CD8-positive, alpha-beta memory T cell (primary cell): Measurements from ENCODE around the gene EXTL2. TPM values are rescaled to one million over a fixed set of nuclear protein-coding genes. Genes with fewer than 3 reads are reported as not detected.
"Not testable (repeated sequence)": the region's sequence is repeated elsewhere in the genome, so short reads cannot be mapped to it uniquely, and the experiment has no call there.

ENCODE experiments used
- CTCF ChIA-PET: fragments of 350-600 bp; sonication (Branson Sonifier 250); formaldehyde crosslinking; loops from one replicate; lab custom pipeline; 2021; ENCODE audit warnings: antibody characterized with exemption; lab: Charles Lee
- POLR2A ChIA-PET: fragments of 350-600 bp; sonication (Branson Sonifier 250); formaldehyde crosslinking; loops from one replicate; lab custom pipeline; 2021; ENCODE audit warnings: antibody characterized with exemption; lab: Charles Lee
- DNase-seq, 5 donors: peaks; one replicate each; pipeline versions ENCODE4 v3.0.0 to v3.0.0-alpha.2; 2020 to 2022; ENCODE audit warnings: mixed read lengths in 1 of 5
- H3K27ac ChIP-seq: one replicate; pipeline ENCODE4 v1.7.0; 2013; ENCODE audit warnings: low read depth, mild to moderate bottlenecking, low read length, moderate library complexity
- H3K27me3 ChIP-seq: 2 replicates; pipeline ENCODE4 v1.7.0; 2013; ENCODE audit warnings: low read length, mild to moderate bottlenecking; ENCODE audit not compliant: insufficient read depth, poor library complexity, severe bottlenecking
- H3K36me3 ChIP-seq: 2 replicates; pipeline ENCODE4 v1.7.0; 2013; ENCODE audit warnings: mild to moderate bottlenecking, low read length, moderate library complexity; ENCODE audit not compliant: insufficient read depth
- H3K4me1 ChIP-seq: 2 replicates; pipeline ENCODE4 v1.7.0; 2013; ENCODE audit warnings: mild to moderate bottlenecking, low read length, moderate library complexity; ENCODE audit not compliant: insufficient read depth
- H3K4me3 ChIP-seq: 2 replicates; pipeline ENCODE4 v1.7.0; 2013; ENCODE audit warnings: mild to moderate bottlenecking, low read length
- H3K9me3 ChIP-seq: 2 replicates; pipeline ENCODE4 v1.7.0; 2013; ENCODE audit warnings: mild to moderate bottlenecking, low read length
- H3K27ac Mint-ChIP-seq, 8 donors: one replicate each; pipeline ENCODE4 v1.8.0; 2020 to 2021; ENCODE audit warnings: mixed read lengths in 8 of 8, mild to moderate bottlenecking in 6 of 8, inconsistent platforms in 3 of 8, moderate library complexity in 3 of 8
- H3K27me3 Mint-ChIP-seq, 2 donors: one replicate each; pipeline ENCODE4 v1.8.0; 2020 to 2021; ENCODE audit warnings: mixed read lengths in 2 of 2, mild to moderate bottlenecking in 1 of 2, moderate library complexity in 1 of 2
- H3K36me3 Mint-ChIP-seq, 3 donors: one replicate each; pipeline ENCODE4 v1.8.0; 2020 to 2021; ENCODE audit warnings: mixed read lengths in 3 of 3, inconsistent platforms in 1 of 3, mild to moderate bottlenecking in 1 of 3
- H3K4me1 Mint-ChIP-seq, 3 donors: one replicate each; pipeline ENCODE4 v1.8.0; 2020 to 2021; ENCODE audit warnings: mixed read lengths in 3 of 3, inconsistent platforms in 1 of 3, mild to moderate bottlenecking in 1 of 3
- H3K4me3 Mint-ChIP-seq, 7 donors: one replicate each; pipeline ENCODE4 v1.8.0; 2020 to 2021; ENCODE audit warnings: mixed read lengths in 7 of 7, mild to moderate bottlenecking in 6 of 7, moderate library complexity in 4 of 7, inconsistent platforms in 2 of 7
- H3K9me3 Mint-ChIP-seq, 5 donors: one replicate each; pipeline ENCODE4 v1.8.0; 2020 to 2022; ENCODE audit warnings: mixed read lengths in 5 of 5, mild to moderate bottlenecking in 3 of 5, moderate library complexity in 2 of 5, inconsistent platforms in 1 of 5
- polyA plus RNA-seq: library from polyadenylated mRNA; unstranded; fragments of 300-500 nt; fragmentation: Illumina TruSeq; gene quantifications from one replicate; pipeline ENCODE4 v1.2.3, GENCODE V29; 2021
- total RNA-seq, 2 experiments: library from RNA; stranded (reverse); gene quantifications; one replicate each; pipeline ENCODE4 v1.2.3, GENCODE V29; 2021

EXTL2 gene
- total and polyA plus RNA-seq, 3 experiments from 2014 or later, result 3.2 to 12.9 (median 11.5) TPM

- Mint-ChIP-seq H3K4me1 (peaks cover 9 to 25% (median 17%) of the 10 kb centered on the region in 3 donors), H3K9me3 (peaks cover 0 to 17% (median 14%) of the 10 kb centered on the region in 5 donors), H3K36me3 (peaks cover 2 to 13% (median 9%) of the 10 kb centered on the region in 3 donors)
- H3K36me3 ChIP-seq, H3K4me3 ChIP-seq, CTCF ChIA-PET, DNase-seq, H3K27ac ChIP-seq, H3K27ac Mint-ChIP-seq, H3K4me3 Mint-ChIP-seq, H3K9me3 ChIP-seq, H3K4me1 ChIP-seq, POLR2A ChIA-PET, H3K27me3 ChIP-seq, H3K27me3 Mint-ChIP-seq: not testable (repeated sequence)
Observed at GRCh38 chr1:100889869-100890482, 4.7 kb downstream of the EXTL2 start.

- H3K4me3 Mint-ChIP-seq, H3K27me3 Mint-ChIP-seq, POLR2A ChIA-PET, H3K9me3 ChIP-seq, H3K36me3 ChIP-seq, H3K4me3 ChIP-seq, H3K27ac ChIP-seq, H3K27me3 ChIP-seq, H3K4me1 ChIP-seq, DNase-seq, H3K27ac Mint-ChIP-seq, CTCF ChIA-PET: not testable (repeated sequence)
- H3K4me1 Mint-ChIP-seq, result peaks cover 3 to 16% (median 12%) of the 10 kb centered on the region in 3 donors
- H3K36me3 Mint-ChIP-seq, result peaks cover 2 to 13% (median 3%) of the 10 kb centered on the region in 3 donors
- H3K9me3 Mint-ChIP-seq, result peaks cover 0 to 17% (median 14%) of the 10 kb centered on the region in 5 donors
Observed at GRCh38 chr1:100889007-100889406, 5.6 kb downstream of the EXTL2 start.

GRCh38 chr1:100883963-100884362 is 10.7 kb downstream of the EXTL2 start:
- no peak overlapping the region for H3K4me3 ChIP-seq
- no peaks in the 10 kb centered on the region for H3K4me1 ChIP-seq
- DNase-seq, result no peak
- no peaks in the 10 kb centered on the region for H3K27me3 ChIP-seq
- Mint-ChIP-seq H3K4me3 (no peak overlapping the region), H3K27me3 (peaks cover 0 to 3% of the 10 kb centered on the region in 2 donors), H3K36me3 (peaks cover 2 to 6% (median 3%) of the 10 kb centered on the region in 3 donors), H3K4me1 (no peaks in the 10 kb centered on the region), H3K9me3 (peaks cover 0 to 3% (median 2%) of the 10 kb centered on the region in 5 donors), H3K27ac (no peak overlapping the region)
- H3K9me3 ChIP-seq, result no peaks in the 10 kb centered on the region
- CTCF ChIA-PET, result interaction anchor here (2.3 kb wide), 1 partner anchor 10 kb away, joined by 6 read pairs; the partner anchor contains the start of gene EXTL2
- no peak overlapping the region for H3K27ac ChIP-seq
- no peaks in the 10 kb centered on the region for H3K36me3 ChIP-seq
- POLR2A ChIA-PET, result no interaction called here

- H3K27ac Mint-ChIP-seq, result peak overlapping the region in 1 of 8 donors; percentile 36
- peaks cover 0 to 3% of the 10 kb centered on the region in 2 donors for H3K27me3 Mint-ChIP-seq
- Histone ChIP-seq H3K4me1 (no peaks in the 10 kb centered on the region), H3K27ac (no peak overlapping the region), H3K9me3 (no peaks in the 10 kb centered on the region), H3K4me3 (no peak overlapping the region), H3K36me3 (no peaks in the 10 kb centered on the region), H3K27me3 (no peaks in the 10 kb centered on the region)
- POLR2A ChIA-PET, result interaction anchor here (0.7 kb wide), 1 partner anchor 36 kb away, joined by 3 read pairs; no protein-coding TSS in a partner anchor
- no peak overlapping the region for H3K4me3 Mint-ChIP-seq
- H3K36me3 Mint-ChIP-seq, result no peaks in the 10 kb centered on the region
- no peaks in the 10 kb centered on the region for H3K4me1 Mint-ChIP-seq
- no peaks in the 10 kb centered on the region for H3K9me3 Mint-ChIP-seq
- CTCF ChIA-PET, result interaction anchor here (2.3 kb wide), 1 partner anchor 12 kb away, joined by 6 read pairs; the partner anchor contains the start of gene EXTL2
- no peak for DNase-seq
Observed at GRCh38 chr1:100882698-100883097, 11.9 kb downstream of the EXTL2 start.

DNA sequence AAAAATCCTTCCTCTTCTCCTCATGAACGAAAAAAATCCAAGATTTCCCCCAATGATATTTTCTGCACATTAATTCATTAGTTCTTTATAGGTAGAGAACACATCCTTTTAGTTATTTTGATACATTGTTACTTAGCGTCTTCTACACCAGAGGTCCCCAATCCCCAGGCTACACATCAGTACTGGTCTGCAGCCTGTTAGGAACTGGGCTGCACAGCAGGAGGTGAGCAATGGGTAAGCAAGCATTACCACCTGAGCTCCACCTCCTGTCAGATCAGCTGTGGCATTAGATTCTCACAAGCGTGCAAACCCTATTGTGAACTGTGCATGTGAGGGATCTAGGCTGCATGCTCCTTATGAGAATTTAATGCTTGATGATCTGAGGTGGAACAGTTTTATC is 13.0 kb downstream of the EXTL2 start:
- no peak overlapping the region for H3K4me3 ChIP-seq
- peaks cover 0 to 3% of the 10 kb centered on the region in 2 donors for H3K27me3 Mint-ChIP-seq
- no peaks in the 10 kb centered on the region for H3K4me1 Mint-ChIP-seq
- no peaks in the 10 kb centered on the region for H3K36me3 ChIP-seq
- no peaks in the 10 kb centered on the region for H3K36me3 Mint-ChIP-seq
- POLR2A ChIA-PET, result no interaction called here
- no peak for DNase-seq
- no peak overlapping the region for H3K27ac Mint-ChIP-seq
- H3K4me3 Mint-ChIP-seq, result no peak overlapping the region
- H3K9me3 Mint-ChIP-seq, result no peaks in the 10 kb centered on the region
- H3K27me3 ChIP-seq, result no peaks in the 10 kb centered on the region
- CTCF ChIA-PET, result interaction anchor here (2.3 kb wide), 1 partner anchor 13 kb away, joined by 6 read pairs; the partner anchor contains the start of gene EXTL2
- no peaks in the 10 kb centered on the region for H3K9me3 ChIP-seq
- H3K27ac ChIP-seq, result no peak overlapping the region
- no peaks in the 10 kb centered on the region for H3K4me1 ChIP-seq

- ChIA-PET CTCF (interaction anchor here (1.3 to 1.4 kb wide), 2 partner anchors 11 to 430 kb away, joined by 3 to 4 read pairs; no protein-coding TSS in a partner anchor), POLR2A (no interaction called here)
- no peaks in the 10 kb centered on the region for H3K9me3 ChIP-seq
- H3K4me3 ChIP-seq, result no peak overlapping the region
- Mint-ChIP-seq H3K4me3 (no peak overlapping the region), H3K27ac (no peak overlapping the region), H3K4me1 (no peaks in the 10 kb centered on the region), H3K9me3 (no peaks in the 10 kb centered on the region), H3K36me3 (no peaks in the 10 kb centered on the region), H3K27me3 (peaks cover 0 to 3% of the 10 kb centered on the region in 2 donors)
- no peak overlapping the region for H3K27ac ChIP-seq
- no peak for DNase-seq
- no peaks in the 10 kb centered on the region for H3K36me3 ChIP-seq
- no peaks in the 10 kb centered on the region for H3K27me3 ChIP-seq
- H3K4me1 ChIP-seq, result no peaks in the 10 kb centered on the region
Observed at GRCh38 chr1:100879422-100879821, 15.2 kb downstream of the EXTL2 start.

DNA sequence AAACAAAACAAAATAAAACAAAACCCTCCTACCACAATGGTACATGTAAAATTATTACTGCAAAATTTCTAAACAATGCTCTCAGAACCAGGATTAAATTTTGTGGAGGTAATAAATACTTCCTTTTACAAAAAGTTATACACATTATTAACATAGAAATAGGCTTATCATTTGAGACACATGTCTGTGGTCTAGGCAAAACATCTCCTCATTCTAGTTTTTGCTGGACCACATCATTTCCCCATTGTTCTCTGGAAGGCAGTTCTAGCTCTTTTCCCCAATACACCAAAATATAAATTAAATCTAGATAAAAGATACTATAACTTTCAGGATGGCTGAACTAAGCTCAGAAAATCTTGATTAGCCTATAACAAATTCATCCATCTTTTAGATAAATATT is 18.4 kb downstream of the EXTL2 start:
- no peaks in the 10 kb centered on the region for H3K4me1 ChIP-seq
- no peaks in the 10 kb centered on the region for H3K27me3 ChIP-seq
- POLR2A ChIA-PET, result no interaction called here
- H3K27ac ChIP-seq, result no peak overlapping the region
- no peaks in the 10 kb centered on the region for H3K9me3 ChIP-seq
- Mint-ChIP-seq H3K27me3 (peaks cover 0 to under 1% of the 10 kb centered on the region in 2 donors), H3K4me1 (no peaks in the 10 kb centered on the region), H3K4me3 (no peak overlapping the region), H3K27ac (no peak overlapping the region), H3K9me3 (no peaks in the 10 kb centered on the region), H3K36me3 (no peaks in the 10 kb centered on the region)
- no peak overlapping the region for H3K4me3 ChIP-seq
- CTCF ChIA-PET, result interaction anchor here (0.9 kb wide), 1 partner anchor 412 kb away, joined by 4 read pairs; no protein-coding TSS in a partner anchor
- no peak for DNase-seq
- H3K36me3 ChIP-seq, result no peaks in the 10 kb centered on the region

- Mint-ChIP-seq H3K27ac (peak overlapping the region in 1 of 8 donors; percentile 7), H3K4me1 (no peaks in the 10 kb centered on the region), H3K27me3 (no peaks in the 10 kb centered on the region), H3K9me3 (no peaks in the 10 kb centered on the region), H3K4me3 (no peak overlapping the region), H3K36me3 (no peaks in the 10 kb centered on the region)
- Histone ChIP-seq H3K9me3 (no peaks in the 10 kb centered on the region), H3K27ac (no peak overlapping the region), H3K27me3 (no peaks in the 10 kb centered on the region), H3K4me1 (no peaks in the 10 kb centered on the region), H3K36me3 (no peaks in the 10 kb centered on the region), H3K4me3 (no peak overlapping the region)
- ChIA-PET POLR2A (no interaction called here), CTCF (no interaction called here)
- DNase-seq, result no peak
Observed at GRCh38 chr1:100875228-100875627, 19.4 kb downstream of the EXTL2 start.
